ENCODE measurements around the gene GAS2L1. TPM values are rescaled to one million over a fixed set of nuclear protein-coding genes. Genes with fewer than 3 reads are reported as not detected.

GAS2L1 gene
- total RNA-seq, 1 experiment from 2014 or later = 8.0 TPM

DNA sequence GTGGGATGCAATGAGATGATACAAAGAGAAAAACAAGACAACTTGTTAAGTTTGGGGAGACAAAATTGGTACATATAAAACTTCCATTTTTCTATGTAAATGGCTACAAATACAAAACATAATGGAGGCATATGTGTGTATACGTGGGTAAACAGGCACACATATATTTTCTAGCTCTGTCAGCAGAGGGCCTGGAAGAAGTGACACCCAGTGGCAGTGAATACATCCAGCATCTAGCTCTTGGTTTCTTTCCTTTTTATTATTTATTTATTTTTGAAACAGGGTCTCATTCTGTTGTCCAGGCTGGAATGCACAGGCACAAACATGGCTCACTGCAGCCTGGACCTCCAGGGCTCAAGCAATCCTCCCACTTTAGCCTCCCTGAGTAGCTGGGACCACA is 14.1 kb downstream of the GAS2L1 start:
- WGBS (ENCODE audit: extremely low coverage, insufficient read length, low lambda C conversion rate) = no CpG with 5 or more reads among the region's 1 CpG
- no peak overlapping the region for H3K23ac ChIP-seq (ENCODE audit: insufficient read length, low read depth, low read length)
- H3K4me3 Mint-ChIP-seq = no peak overlapping the region

More for the DNA sequence above, 14.1 kb downstream of the GAS2L1 start:
- H3K9ac ChIP-seq (ENCODE audit: extremely low read depth, insufficient read length, low read length) = no peak overlapping the region
- no peak overlapping the region for H4K8ac ChIP-seq (replicated peaks; ENCODE audit: insufficient read length, low read depth, low read length)
- peaks cover 29% of the 10 kb centered on the region for H3K27me3 Mint-ChIP-seq (ENCODE audit: low read depth)
- TF ChIP-seq, protein P1, sequence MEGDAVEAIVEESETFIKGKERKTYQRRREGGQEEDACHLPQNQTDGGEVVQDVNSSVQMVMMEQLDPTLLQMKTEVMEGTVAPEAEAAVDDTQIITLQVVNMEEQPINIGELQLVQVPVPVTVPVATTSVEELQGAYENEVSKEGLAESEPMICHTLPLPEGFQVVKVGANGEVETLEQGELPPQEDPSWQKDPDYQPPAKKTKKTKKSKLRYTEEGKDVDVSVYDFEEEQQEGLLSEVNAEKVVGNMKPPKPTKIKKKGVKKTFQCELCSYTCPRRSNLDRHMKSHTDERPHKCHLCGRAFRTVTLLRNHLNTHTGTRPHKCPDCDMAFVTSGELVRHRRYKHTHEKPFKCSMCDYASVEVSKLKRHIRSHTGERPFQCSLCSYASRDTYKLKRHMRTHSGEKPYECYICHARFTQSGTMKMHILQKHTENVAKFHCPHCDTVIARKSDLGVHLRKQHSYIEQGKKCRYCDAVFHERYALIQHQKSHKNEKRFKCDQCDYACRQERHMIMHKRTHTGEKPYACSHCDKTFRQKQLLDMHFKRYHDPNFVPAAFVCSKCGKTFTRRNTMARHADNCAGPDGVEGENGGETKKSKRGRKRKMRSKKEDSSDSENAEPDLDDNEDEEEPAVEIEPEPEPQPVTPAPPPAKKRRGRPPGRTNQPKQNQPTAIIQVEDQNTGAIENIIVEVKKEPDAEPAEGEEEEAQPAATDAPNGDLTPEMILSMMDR (conservative IDR thresholded peaks at IDR 0.05) = peak; percentile 26; the same call in 1 of the 3 replicates
- H3K18ac ChIP-seq (ENCODE audit: insufficient read length, low read depth, low read length) = no peak overlapping the region
- H3K27me3 ChIP-seq (ENCODE audit: insufficient read depth, low read length) = peaks cover 14% of the 10 kb centered on the region; the same call in 1 of the 2 replicates
- no peaks in the 10 kb centered on the region for H3K79me2 ChIP-seq (ENCODE audit: insufficient read depth, low read length)
- no peaks in the 10 kb centered on the region for H3K4me1 ChIP-seq (ENCODE audit: insufficient read depth, low read length)
- H2BK12ac ChIP-seq (ENCODE audit: insufficient read length, low read depth, low read length) = no peak overlapping the region
- H2BK20ac ChIP-seq (ENCODE audit: low read depth, low read length, poor library complexity, severe bottlenecking) = no peak overlapping the region
- H4K91ac ChIP-seq (ENCODE audit: insufficient read length, low read depth, low read length) = no peak overlapping the region
- H3K14ac ChIP-seq (ENCODE audit: insufficient read depth, low read length) = no peak overlapping the region
- H2BK120ac ChIP-seq (ENCODE audit: low read depth, low read length, poor library complexity, severe bottlenecking) = no peak overlapping the region
- no peaks in the 10 kb centered on the region for H3K23me2 ChIP-seq (ENCODE audit: insufficient read length, low read depth, low read length, poor library complexity, severe bottlenecking)
- no peak overlapping the region for H3K56ac ChIP-seq (ENCODE audit: insufficient read length, low read depth, low read length)
- DNase-seq = no peak
- no peaks in the 10 kb centered on the region for H3K9me3 ChIP-seq (ENCODE audit: control insufficient read depth, low read depth, low read length)
- no peak overlapping the region for H3T11ph ChIP-seq (ENCODE audit: low read length)
- H3K4me1 Mint-ChIP-seq = no peaks in the 10 kb centered on the region; a peak in 2 of 4 replicates
- H3K4ac ChIP-seq (ENCODE audit: low read depth, low read length) = no peak overlapping the region
- peaks cover 3 to 7% of the 10 kb centered on the region in 2 experiments; a peak in 2 of 5 replicates for H3K9me3 Mint-ChIP-seq
- no peak overlapping the region for H2BK15ac ChIP-seq (ENCODE audit: low read depth, low read length)
- H2AK5ac ChIP-seq (ENCODE audit: insufficient read length, low read length) = no peak overlapping the region
- no peak overlapping the region for H4K5ac ChIP-seq (ENCODE audit: insufficient read length, low read depth, low read length)
- H3K4me2 ChIP-seq (ENCODE audit: insufficient read depth, insufficient read length, low read length) = no peak overlapping the region
- H3K27ac Mint-ChIP-seq = no peak overlapping the region
- no peaks in the 10 kb centered on the region for H3K79me1 ChIP-seq (ENCODE audit: insufficient read depth, low read depth, low read length, poor library complexity, severe bottlenecking)
- no peaks in the 10 kb centered on the region for H4K20me1 ChIP-seq (ENCODE audit: control insufficient read depth, insufficient read depth, insufficient read length)
- H2BK5ac ChIP-seq (ENCODE audit: insufficient read length, low read length) = no peak overlapping the region
- no peak overlapping the region for H3K27ac ChIP-seq (ENCODE audit: insufficient read length, low read depth, low read length)
- no peak overlapping the region for H2AFZ ChIP-seq (ENCODE audit: low read length)
- H3K36me3 Mint-ChIP-seq (ENCODE audit: insufficient read depth in 1 of 3, low read depth in 3 of 3) = peaks cover 0 to 2% (median 0%) of the 10 kb centered on the region in 3 experiments; a peak in 1 of 7 replicates
